ENCODE measurements around the gene PI4KA.
"Not testable (repeated sequence)": the region's sequence is repeated elsewhere in the genome, so short reads cannot be mapped to it uniquely, and the experiment has no call there.

The PI4KA gene

DNA sequence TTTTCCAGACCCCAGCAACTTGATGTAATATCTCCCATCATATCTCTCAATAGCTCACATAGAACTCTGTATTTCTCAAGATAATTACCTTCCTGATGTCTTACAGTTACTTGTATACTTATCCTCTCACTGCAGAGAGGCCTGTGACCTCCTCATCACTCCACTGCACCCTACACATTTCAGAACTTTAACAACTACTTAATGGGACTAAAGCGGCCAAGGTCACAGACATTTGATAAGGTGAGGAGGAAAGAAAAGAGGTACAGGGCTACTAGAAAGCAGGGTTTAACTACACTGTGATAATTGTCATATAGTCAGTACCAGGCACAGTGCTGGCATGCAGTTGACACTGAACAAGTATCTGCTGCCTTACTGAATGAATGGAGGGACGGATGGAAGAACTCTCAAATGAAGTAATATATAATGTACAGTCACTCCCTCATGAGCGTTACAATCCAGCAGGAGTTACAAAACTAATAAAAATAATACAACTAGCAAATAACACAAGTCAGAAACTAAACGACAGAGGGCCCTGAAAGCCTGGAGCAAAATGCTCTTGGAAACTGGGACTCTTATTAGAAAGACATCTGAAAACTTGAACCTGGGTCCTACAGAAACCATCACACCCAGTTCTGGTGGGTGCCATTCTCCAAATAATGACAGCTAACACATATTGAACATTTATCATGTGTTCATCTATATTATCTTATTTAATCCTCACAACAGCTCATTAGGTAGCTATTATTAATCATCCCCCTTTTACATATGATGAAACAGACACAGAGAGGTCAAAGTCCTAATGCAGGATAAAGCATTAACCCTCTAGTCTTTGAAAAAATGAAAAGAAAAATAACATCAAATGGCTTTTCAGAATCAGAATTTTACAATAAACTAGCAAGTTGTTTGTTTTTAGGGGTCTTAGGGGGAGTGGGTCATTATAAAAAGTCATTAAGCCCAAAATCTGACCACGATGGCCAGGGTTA is 14.3 kb downstream of the PI4KA start:
- no peak for DNase-seq

DNA sequence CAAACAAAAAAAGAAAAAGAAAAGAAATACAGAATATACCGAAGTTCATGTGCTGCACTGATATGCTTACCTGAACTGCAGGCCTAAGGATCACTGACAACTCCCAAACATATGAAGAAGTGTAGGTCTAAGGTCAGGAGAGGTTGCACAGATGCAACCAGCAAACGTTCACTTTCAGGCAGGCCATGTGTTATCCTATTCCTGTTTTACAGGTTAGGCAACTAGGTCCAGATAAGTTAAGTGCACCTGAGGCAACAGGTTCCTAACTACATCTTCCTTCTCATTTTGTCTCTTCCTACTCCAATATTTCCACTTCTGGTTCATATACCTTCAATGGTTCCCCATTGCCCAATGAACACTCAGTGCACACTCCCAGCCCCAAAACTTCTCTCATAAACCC is 15.1 kb downstream of the PI4KA start:
- DNase-seq = no peak

DNA sequence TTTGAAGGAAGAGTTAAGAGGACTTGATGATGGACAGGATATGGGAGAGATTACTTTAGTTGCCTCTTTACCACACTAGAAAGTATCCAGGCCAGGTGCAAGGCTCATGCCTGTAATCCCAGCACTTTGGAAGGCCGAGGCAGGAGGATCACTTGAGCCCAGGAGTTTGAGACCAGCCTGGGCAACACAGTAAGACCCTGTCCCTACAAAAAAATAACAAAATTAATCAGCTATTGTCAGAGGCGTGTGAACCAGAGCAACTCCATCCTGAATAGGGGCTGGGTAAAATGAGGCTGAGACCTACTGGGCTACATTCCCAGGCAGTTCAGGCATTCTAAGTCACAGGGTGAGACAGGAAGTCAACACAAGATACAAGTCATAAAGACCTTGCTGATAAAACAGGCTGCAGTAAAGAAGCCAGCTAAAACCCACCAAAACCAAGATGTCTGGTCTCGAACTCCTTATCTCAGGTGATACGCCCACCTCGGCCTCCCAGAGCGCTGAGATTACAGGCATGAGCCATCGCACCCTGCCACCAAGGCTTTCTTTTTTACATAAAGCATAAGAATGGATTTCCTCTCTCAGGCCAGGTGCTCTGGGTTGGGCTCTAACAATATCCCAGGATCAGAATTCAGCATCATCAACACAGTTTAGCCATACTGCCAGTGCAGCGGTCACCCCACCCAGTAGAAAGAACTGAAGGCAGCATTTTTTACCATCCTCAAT is 17.8 kb downstream of the PI4KA start:
- DNase-seq = no peak

DNA sequence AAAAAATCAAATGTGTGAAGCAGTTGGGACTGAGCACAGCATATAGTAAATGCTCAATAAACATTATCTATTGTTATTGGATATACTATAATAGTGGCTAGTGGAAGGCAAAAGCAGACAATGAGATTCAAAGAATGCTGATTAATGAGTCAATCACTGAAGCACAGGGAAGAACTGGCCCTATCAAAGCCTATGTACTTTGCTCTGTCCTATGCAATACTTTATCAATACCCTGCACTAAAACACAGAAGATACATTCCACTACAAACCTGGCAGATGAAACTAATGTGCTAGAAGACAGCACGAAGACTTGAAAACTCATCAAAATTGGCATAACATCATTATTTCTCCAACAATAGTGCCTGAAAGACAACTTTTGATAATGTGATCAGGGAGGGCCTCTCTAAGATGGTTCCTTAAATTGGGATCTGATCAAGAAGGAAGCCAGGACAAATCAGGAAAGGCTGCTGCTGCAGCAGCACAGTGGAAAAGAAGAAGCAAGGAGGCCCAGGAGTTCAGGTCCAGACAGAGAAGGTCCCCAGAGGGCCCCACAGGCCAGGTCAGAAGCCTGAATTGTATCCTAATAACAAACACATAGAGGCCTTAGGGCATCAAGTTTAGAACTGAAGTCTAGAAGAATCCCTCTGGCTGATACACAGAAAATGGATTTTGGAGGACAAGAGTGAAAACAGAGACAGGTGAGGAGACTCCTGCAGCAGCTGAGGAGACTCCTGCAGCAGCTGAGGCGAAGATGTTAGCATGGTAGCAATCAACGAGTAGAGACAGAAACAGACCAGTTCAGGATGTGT is 18.6 kb downstream of the PI4KA start:
- no peak for DNase-seq

DNA sequence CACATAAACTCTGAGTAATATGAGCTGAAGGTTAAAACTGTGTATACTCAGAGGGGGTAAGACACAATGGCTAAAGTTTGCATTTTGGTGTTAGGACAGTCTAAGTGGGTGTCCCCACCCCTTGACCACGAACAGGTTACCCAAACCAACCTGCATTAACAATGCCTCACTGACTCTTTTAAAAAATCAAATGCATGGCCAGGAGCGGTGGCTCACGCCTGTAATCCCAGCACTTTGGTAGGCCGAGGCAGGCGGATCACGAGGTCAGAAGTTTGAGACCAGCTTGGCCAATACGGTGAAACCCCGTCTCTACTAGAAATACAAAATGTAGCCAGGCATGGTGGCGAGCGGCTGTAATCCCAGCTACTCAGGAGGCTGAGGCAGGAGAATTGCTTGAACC is 19.3 kb downstream of the PI4KA start:
- not testable (repeated sequence) for DNase-seq

DNA sequence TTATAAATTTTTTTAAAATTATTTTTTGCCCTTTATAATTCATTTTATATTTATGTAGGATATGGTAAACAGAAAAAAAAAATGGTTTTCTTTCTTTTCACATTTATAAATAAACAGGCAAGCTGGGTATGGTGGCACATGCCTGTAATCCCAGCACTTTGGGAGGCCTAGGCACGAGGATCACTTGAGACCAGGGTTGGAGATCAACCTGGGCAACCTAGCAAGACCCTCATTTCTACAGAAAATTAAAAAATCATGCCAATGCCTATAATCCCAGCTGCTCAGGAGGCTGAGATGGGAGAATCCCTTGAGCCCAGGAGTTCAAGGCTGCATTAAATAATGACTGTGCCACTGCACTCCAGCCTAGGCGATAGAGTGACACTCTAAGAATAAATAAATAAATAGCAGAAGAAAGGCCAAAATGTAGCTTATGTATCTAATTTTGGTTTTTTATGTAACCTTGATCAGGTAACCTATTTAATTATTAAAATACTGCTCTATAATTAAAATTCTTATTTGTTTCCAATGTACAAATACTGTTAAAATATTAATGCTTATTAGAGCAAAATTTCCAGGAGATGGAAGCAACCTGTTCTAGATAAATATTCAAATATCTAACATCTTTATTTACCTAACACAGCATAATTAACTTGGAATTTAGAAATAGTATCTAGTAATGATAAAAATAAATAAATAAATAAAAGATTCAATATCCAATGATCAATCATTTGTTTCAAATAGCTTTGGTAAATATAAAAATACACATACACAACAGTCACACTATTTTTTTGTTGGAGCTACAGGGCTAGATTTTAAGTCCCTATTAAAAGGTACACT is 21.4 kb downstream of the PI4KA start:
- DNase-seq = no peak

DNA sequence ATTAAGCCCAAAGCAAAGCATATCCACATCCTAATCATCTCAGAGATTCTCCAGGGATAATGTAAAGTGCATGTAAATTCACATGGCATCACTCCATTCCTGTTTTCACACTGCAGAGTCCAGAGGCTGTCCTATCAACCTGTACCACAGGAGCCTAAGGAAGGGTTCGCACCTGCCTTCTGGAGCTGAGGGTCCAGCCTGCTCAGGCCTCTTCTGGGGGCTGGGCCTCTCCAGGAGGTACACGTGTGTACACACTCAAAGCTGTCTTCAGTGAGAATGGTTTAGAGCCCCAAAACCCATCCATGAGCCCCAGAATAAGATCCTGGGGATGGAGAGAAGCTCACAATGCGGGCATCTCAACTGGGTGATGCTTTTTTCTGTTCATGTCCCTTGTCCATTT is 23.9 kb downstream of the PI4KA start:
- DNase-seq = no peak

DNA sequence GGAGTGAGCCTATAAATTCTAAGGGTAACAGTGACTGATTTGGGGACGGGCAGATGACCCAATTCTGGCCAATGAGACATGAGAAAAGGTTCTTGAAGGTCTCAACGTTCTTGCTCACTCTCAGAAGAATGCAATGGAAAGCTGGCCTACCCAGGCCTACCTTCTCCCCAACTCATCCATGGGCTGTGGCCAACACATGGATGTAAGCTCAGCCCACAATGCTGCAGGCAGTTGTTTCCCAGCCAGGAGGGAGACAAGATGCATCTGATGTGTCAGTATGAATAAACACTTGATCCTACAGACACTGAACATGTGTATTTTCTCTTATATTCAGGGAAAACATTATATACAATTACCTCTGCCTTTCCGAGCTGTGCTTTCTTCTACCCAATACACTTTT is 24.4 kb downstream of the PI4KA start:
- DNase-seq = no peak

DNA sequence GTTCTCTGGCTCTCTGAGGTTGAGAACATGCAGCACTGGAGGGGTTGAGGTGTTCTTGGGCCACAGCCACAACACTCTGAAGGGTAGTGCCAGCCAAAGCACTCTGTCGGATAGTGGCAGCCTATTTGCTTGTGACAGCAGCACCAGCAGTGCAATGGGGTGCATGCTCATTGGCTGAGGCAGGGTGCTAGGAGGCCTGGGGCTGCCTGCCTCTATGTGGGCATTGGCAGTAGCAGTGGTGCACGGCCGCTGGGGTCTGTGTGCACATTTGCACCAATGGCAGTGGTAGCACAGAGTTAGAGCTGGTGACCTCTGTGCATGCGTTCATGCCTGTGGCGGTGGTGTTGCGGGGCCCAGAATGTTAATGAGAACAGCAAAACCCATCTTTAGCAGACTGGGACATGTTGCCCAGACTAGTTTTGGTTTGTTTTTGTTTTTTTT is 25.4 kb downstream of the PI4KA start:
- DNase-seq = no peak

DNA sequence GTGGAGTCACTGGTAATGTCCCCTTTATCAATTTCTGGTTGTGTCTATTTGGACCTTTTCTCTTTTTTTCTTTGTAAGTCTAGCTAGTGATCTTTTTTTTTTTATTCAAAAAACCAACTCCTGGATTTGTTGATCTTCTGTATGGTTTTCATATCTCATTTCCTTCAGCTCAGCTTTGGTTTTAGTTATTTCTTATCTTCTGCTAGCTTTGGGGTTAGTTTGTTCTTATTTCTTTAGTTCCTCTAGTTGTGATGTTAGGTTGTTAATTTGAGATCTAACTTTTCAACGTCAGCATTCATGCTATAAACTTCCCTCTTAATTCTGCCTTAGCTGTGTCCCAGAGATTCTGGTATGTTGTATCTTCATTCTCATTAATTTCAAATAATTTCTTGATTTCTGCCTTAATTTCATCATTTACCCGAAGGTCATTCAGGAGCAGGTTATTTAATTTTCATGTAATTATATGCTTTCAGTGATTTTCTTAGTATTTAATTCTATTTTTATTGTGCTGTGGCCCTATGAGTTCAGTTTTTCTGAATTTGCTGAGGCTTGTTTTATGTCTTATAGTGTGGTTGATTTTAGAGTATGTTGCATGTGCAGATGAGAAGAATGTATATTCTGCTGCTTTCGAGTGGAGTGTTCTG is 29.0 kb downstream of the PI4KA start:
- DNase-seq = no peak

DNA sequence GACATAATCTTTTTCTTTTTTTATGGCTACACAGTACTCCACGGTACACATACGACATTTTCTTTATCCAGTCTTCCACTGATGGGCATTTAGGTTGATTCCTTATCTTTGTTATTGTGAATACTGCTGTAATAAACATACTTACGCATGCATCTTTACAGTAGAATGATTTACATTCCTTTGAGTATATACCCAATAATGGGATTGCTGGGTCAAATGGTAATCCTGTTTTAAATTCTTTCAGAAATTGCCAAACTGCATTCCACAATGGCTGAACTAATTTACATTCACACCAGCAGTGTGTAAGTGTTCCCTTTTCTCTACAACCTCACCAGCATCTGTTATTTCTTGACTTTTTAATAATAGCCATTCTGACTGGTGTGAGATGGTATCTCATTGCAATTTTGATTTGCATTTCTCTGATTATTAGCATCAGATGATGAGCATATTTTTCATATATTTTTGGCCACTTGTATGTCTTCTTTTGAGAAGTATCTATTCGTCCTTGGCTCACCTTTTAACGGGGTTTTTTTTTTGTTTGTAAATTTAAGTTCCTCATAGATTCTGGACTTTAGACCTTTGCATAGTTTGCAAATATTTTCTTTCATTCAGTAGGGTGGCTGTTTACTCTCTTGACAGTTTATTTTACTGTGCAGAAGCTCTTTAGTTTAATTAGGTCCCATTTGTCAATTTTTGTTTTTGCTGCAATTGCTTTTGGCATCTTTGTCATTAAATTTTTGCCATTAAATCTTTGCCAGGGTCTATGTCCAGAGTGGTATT is 32.0 kb downstream of the PI4KA start:
- DNase-seq = not testable (repeated sequence)

DNA sequence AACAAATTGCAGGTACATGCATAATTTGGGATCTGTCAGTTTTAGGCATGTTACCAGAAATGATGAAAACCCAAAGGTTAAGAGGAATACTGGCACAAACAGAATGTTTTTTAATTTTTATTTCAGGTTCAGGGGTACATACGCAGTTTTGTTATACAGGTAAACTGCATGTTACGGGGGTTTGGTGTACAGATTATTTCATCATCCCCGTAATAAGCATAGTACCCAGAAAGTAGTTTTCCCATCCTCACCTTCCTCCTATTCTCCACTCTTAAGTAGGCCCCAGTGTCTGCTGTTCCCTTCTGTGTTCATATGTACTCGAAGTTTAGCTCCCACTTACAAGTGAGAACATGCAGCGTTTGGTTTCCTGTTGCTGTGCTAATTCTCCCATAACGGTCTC is 33.0 kb downstream of the PI4KA start:
- no peak for DNase-seq

DNA sequence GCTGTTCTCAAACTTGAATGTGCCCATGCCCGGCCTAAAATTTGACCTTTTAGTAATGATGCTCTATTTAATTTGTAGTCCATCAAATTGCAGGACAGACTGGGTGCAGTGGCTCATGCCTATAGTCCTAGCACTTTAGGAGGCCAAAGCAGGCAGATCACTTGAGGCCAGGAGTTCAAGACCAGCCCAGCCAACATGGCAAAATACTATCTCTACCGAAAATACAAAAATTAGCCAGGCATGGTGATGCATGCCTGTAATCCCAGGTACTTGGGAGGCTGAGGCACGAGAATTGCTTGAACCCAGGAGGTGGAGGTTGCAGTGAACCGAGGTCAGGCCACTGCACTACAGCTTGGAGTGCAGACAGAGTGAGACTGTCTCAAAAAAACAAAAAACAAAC is 33.4 kb downstream of the PI4KA start:
- not testable (repeated sequence) for DNase-seq

DNA sequence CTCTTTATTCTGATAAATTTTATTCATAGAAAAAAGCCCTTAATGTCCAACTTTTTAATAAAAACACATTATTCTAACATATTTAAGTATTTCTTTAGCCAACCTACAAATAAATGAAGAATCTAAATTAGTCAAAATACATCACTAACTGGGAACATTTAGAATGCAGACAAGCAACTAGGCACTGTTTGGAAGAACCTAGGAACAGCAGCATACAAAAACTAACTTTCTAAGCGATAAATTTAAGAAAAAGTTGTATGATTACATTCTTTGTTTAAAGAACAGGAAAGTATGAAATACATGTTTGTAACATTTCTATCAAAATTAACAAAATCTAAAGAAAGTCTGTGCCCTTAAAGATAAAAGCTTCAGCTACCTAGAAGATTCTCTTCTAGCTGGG is 35.3 kb downstream of the PI4KA start:
- DNase-seq = no peak

DNA sequence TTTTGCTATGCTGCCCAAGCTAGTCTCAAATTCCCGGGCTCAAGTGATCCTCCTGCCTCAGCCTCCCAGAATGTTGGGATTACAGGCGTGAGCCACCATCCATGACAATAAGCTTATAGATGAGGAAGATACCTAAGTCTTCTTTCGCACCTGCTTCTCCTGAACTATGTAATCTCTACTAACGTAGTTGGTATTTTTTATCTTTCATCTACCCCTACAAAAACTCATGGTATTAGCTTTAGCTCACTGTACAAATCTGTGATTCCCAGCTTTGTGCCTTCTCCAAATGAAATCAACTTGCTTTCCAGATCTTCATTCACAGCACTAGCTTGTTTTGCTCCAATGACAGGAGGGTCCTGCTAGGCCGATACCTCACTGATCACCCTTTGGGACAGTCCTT is 36.4 kb downstream of the PI4KA start:
- no peak for DNase-seq

DNA sequence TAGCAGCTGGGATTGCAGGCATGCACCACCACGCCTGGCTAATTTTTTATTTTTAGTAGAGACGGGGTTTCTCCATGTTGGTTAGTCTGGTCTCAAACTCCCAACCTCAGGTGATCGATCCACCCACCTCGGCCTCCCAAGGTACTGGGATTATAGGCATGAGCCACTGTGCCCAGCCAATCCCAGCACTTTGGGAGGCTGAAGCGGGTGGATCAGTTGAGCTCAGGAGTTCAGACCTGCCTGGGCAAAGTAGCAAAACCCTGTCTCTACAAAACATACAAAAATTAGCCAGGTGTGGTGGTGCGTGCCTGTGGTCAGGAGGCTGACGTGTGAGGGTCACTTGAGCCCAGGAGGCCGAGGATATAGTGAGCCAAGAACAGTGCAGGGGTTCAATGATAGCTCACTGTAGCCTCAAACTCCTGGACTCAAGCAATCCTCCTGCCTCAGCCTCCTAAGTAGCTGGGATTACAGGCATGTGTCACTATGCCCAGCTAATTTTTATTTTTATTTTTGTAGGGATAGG is 36.8 kb downstream of the PI4KA start:
- not testable (repeated sequence) for DNase-seq

DNA sequence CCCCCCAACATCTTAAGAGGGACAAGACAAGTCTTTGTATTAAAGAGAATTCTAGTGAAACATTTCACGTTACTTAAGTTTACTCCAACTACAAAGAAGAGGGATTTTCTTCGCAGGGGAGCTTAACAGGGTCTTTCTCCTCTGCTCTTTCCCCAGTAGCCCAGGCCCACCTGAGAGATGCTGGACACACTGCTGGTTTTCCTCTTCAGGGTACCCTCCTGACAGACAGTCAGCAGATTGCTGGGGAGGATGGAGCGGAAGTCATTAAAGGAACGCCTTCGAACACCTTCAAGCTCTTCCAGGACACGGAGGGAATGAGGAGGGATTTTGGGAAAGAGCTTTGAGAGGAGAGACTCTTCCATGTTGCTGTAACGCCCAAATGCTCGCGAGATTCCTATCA is 39.1 kb downstream of the PI4KA start:
- no peak for DNase-seq

DNA sequence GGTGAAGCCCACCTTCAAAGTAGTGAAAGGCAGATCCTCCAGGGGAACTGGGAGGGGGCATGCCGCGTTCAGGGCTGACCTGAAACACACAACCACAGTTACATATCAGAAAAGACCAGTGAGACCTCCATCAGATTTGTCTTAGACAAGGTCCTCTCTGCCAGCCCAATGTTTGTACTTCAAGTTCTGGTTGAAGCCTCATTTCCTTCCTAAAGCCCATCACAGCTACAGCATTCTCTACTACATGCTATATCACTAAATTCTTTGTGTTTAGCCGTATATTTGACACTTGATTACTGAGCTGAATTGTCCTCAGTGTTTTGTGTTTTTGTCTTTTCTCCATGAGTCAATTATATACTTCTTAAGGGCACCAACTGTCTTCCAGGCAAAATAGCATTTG is 40.1 kb downstream of the PI4KA start:
- DNase-seq = no peak

DNA sequence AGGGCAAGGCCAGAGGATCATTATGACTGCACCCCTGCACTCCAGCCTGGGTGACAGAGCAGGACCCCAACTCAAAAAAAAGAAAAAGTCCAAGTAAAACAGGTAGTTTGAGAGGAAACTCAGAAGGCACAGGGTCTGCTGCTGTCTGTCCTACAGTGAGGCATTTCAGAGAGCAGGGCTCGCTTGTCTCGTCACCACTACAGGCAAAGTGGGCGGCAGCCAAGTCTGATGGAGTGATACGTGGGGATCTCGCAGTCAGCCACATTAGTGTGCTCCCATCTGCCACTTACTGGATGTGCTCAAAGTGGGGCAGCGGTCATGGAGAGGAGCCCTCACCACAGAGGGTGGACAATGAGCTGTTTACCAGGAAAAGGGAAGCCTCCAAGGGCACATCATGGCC is 42.1 kb downstream of the PI4KA start:
- DNase-seq = no peak

DNA sequence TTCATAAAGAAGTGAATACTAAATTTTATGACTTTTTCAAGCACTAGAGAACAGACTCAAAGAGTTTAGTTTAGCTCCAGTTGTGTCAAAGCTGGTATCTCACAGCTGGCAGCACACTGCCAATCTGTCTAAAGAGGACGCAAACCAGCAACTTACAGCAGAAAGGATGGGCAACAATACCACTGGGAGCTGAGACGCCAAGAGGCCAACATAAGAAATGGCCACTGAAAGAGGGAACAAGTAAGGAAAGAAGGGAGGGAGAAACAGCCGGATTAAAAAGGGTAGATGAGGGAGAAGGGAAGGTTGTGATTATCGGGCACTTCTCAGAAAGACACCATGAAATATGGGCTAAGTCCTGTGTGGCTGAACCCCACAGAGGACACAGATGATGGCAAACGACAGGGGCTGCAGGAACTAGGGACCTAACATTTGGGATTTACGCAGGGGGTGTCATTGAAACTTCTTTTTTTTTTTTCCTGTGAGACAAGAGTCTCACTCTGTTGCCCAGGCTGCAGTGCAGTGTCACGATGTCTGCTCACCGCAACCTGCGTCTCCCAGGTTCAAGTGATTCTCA is 43.0 kb downstream of the PI4KA start:
- DNase-seq = no peak

Data from activated CD4-positive, CD25-positive, alpha-beta regulatory T cell (primary cell).